ENCODE measurements around the gene TLE5.
A peak's percentile ranks its signal among the peaks of the same experiment; 100 is the strongest.
"Not testable (repeated sequence)": the region's sequence is repeated elsewhere in the genome, so short reads cannot be mapped to it uniquely, and the experiment has no call there.

The TLE5 gene

DNA sequence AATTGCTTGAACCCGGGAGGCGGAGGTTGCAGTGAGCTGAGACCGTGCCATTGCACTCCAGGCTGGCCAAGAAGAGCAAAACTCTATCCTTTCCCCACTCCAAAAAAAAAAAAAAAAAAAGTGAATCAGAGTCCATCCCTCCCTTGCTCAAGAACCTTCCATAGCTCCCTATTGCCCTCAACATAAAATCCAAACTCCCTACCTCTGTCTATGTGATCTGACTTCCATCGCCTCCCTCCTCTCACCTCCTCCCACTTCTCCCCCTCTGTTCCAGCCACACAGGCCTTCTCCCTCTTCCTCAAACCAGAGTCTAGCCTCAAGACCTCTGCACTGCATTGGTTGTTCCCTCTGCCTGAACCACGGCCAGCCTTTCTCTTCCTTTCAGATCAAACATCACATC lies 23.2 kb downstream of the TLE5 start:
- TF ChIP-seq CTCF (IDR thresholded peaks at IDR 0.05; ENCODE audit: extremely low read depth, insufficient read depth, missing control alignments): no peak
- in situ Hi-C loops (cut with MboI; ENCODE audit: low pct_unique_long_range_greater_than_20kb, low sequenced_read_pairs, unreplicated experiment): no loop called here
- DNase-seq (ENCODE audit: low spot score): no peak

GRCh38 chr19:3038214-3038613 lies 24.1 kb downstream of the TLE5 start:
- in situ Hi-C loops (cut with MboI; ENCODE audit: low pct_unique_long_range_greater_than_20kb, low sequenced_read_pairs, unreplicated experiment): no loop called here
- no peak for TF ChIP-seq CTCF (IDR thresholded peaks at IDR 0.05; ENCODE audit: extremely low read depth, insufficient read depth, missing control alignments)
- no peak for DNase-seq (ENCODE audit: low spot score)

GRCh38 chr19:3036977-3037544 lies 25.2 kb downstream of the TLE5 start:
- in situ Hi-C loops (cut with MboI; ENCODE audit: low pct_unique_long_range_greater_than_20kb, low sequenced_read_pairs, unreplicated experiment): not testable (repeated sequence)

DNA sequence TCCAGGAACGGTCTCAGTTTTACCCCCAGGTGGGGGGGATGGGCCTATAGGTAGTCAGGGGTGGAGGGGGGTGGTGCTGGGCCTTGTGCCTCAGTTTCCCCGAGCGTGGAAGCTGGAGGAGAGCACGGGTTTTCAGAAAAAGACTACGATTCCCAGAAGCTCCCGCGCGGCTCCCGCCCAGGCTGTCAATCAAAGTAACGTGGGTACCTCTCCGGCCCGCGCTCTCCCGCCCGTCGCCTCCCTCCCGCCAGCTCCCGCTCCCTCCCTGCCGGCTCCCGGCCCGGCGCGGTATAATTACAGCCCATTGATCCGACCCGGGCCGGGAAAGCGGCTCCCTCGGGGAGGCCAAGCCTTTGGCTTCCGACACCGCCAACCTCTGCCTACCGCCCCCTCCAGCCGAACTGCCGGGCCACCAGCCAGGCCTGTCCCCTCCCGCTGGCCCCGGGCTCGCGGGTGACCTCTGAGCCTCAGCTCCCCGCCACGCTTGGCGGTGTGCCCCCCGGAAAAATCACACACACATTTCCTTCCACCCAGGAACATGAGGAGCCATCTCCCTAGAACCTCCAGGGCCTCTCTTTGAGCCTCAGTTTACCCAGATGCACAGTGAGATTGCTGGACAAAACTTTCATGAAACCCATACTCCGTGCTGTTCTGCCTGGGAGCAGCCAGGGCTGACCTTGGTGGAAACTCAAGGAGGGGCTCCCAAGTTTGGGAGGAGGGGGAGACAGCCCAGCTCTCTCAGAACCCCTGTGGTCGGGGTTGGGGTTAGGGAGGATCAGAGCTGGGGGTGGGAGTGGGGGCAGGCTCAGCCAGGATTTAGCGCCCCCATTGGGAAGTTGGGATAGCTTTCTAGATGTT lies 25.9 kb downstream of the TLE5 start:
- DNase-seq (ENCODE audit: low spot score): peak; percentile 91
- in situ Hi-C loops (cut with MboI; ENCODE audit: low pct_unique_long_range_greater_than_20kb, low sequenced_read_pairs, unreplicated experiment): no loop called here

More at GRCh38 chr19:3036977-3037544, 25.2 kb downstream of the TLE5 start:
- DNase-seq (ENCODE audit: low spot score): not testable (repeated sequence)

DNA sequence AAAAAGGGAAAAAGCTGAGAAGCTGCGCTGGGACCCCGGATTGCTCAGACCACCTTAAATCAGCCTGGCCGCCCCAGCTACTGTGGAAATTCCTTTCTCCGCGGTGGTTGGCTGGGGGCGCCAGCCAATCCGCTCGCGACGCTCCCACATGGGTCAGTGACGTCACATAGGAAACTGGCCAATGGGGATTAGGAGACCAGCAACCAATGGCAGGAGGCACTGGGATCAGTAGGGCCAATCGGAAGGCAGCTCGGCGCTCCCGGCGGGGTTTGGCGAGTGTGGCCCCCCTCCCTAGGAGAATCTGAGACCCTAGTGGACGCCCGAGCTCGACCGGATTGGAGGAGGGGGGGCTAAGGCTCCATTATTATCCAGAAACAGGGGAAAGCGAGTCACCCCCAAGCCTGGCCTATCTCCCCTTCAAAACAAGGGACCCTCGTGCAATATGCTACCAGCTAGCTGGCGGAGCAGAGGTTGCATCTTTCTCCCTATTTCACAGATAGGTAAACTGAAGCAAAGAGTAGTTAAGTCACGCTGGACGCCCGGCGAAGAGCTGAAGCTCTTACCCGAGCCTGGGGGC lies 26.7 kb downstream of the TLE5 start:
- TF ChIP-seq CTCF (IDR thresholded peaks at IDR 0.05; ENCODE audit: extremely low read depth, insufficient read depth, missing control alignments): no peak
- in situ Hi-C loops (cut with MboI; ENCODE audit: low pct_unique_long_range_greater_than_20kb, low sequenced_read_pairs, unreplicated experiment): no loop called here
- DNase-seq (ENCODE audit: low spot score): peak; percentile 100

More for the DNA sequence above, 25.9 kb downstream of the TLE5 start:
- TF ChIP-seq CTCF (IDR thresholded peaks at IDR 0.05; ENCODE audit: extremely low read depth, insufficient read depth, missing control alignments): peak; percentile 16

GRCh38 chr19:3034656-3035541 lies 27.4 kb downstream of the TLE5 start:
- no peak for TF ChIP-seq CTCF (IDR thresholded peaks at IDR 0.05; ENCODE audit: extremely low read depth, insufficient read depth, missing control alignments)
- DNase-seq (ENCODE audit: low spot score): peak; percentile 55
- in situ Hi-C loops (cut with MboI; ENCODE audit: low pct_unique_long_range_greater_than_20kb, low sequenced_read_pairs, unreplicated experiment): no loop called here
